ENCODE data around the gene DNAJC30.

- TF ChIP-seq CTCF (IDR thresholded peaks at IDR 0.05): no peak
- no peak for TF ChIP-seq EP300 (IDR thresholded peaks at IDR 0.05)
- TF ChIP-seq POLR2A (IDR thresholded peaks at IDR 0.05; ENCODE audit: low read depth): no peak
Observed at GRCh38 chr7:73633844-73634243, 49.4 kb downstream of the DNAJC30 start.

Measured in esophagus muscularis mucosa (tissue), 4 donors.